GM19035 (cell line): ENCODE results near the gene ZNF236.
"Not testable (repeated sequence)": the region's sequence is repeated elsewhere in the genome, so short reads cannot be mapped to it uniquely, and the experiment has no call there.

ENCODE experiments used
- ATAC-seq: cut with Tn5 transposase; IDR thresholded peaks from one replicate; pipeline ENCODE4 v1.9.1; 2021; ENCODE audit not compliant: unreplicated experiment

Gene ZNF236

GRCh38 chr18:77001979-77002378, 179.6 kb downstream of the ZNF236 start:
- ATAC-seq: no peak

- no peak for ATAC-seq
These were observed 180.1 kb downstream of the ZNF236 start for GRCh38 chr18:77002496-77002895.

- ATAC-seq: no peak
These were observed 181.0 kb downstream of the ZNF236 start for GRCh38 chr18:77003316-77003715.

- no peak for ATAC-seq
These were observed 182.4 kb downstream of the ZNF236 start for GRCh38 chr18:77004555-77005380.

- no peak for ATAC-seq
These were observed 183.4 kb downstream of the ZNF236 start for GRCh38 chr18:77005651-77006195.

- no peak for ATAC-seq
These were observed 184.2 kb downstream of the ZNF236 start for GRCh38 chr18:77006305-77007175.

GRCh38 chr18:77007251-77007650, 184.9 kb downstream of the ZNF236 start:
- ATAC-seq: no peak

GRCh38 chr18:77008006-77008405, 185.6 kb downstream of the ZNF236 start:
- no peak for ATAC-seq

GRCh38 chr18:77008576-77009315, 186.4 kb downstream of the ZNF236 start:
- no peak for ATAC-seq

GRCh38 chr18:77009675-77010074, 187.3 kb downstream of the ZNF236 start:
- ATAC-seq: no peak

- ATAC-seq: no peak
These were observed 189.8 kb downstream of the ZNF236 start for GRCh38 chr18:77012120-77012519.

- no peak for ATAC-seq
These were observed 190.6 kb downstream of the ZNF236 start for GRCh38 chr18:77012806-77013541.

GRCh38 chr18:77013811-77014521, 191.6 kb downstream of the ZNF236 start:
- no peak for ATAC-seq

GRCh38 chr18:77014538-77014937, 192.2 kb downstream of the ZNF236 start:
- ATAC-seq: no peak

GRCh38 chr18:77015169-77015568, 192.8 kb downstream of the ZNF236 start:
- ATAC-seq: no peak

GRCh38 chr18:77015771-77016710, 193.7 kb downstream of the ZNF236 start:
- ATAC-seq: no peak

- no peak for ATAC-seq
These were observed 194.6 kb downstream of the ZNF236 start for GRCh38 chr18:77016936-77017335.

GRCh38 chr18:77017355-77017754, 195.0 kb downstream of the ZNF236 start:
- no peak for ATAC-seq

- not testable (repeated sequence) for ATAC-seq
These were observed 196.3 kb downstream of the ZNF236 start for GRCh38 chr18:77018650-77019049.
